Activated CD4-positive, alpha-beta T cell treated with anti-CD3 and anti-CD28 coated beads for 36 hours (primary cell): Measurements from ENCODE around the gene RPTN. TPM values are rescaled to one million over a fixed set of nuclear protein-coding genes. Genes with fewer than 3 reads are reported as not detected.
A peak's percentile ranks its signal among the peaks of the same experiment; 100 is the strongest.

Source experiments
- ATAC-seq: fragments of 200-7000 bp; cut with Tn5 transposase; one replicate; pipeline ENCODE4 v1.10.0; 2021; ENCODE audit warnings: mild to moderate bottlenecking, moderate library complexity
- CTCF ChIA-PET: fragments of 350-600 bp; sonication (Branson Sonifier 250); formaldehyde crosslinking; loops from one replicate; lab custom pipeline; 2021; ENCODE audit warnings: antibody characterized with exemption; lab: Charles Lee
- POLR2A ChIA-PET: fragments of 350-600 bp; sonication (Branson Sonifier 250); formaldehyde crosslinking; loops from one replicate; lab custom pipeline; 2021; ENCODE audit warnings: antibody characterized with exemption, inconsistent platforms; lab: Charles Lee
- DNase-seq: peaks from one replicate; pipeline ENCODE4 v3.0.0-alpha.2; 2020
- H3K27ac Mint-ChIP-seq: one replicate; pipeline ENCODE4 v1.8.0; 2021; ENCODE audit warnings: mixed read lengths
- H3K27me3 Mint-ChIP-seq: one replicate; pipeline ENCODE4 v1.8.0; 2021; ENCODE audit warnings: mixed read lengths
- H3K36me3 Mint-ChIP-seq: one replicate; pipeline ENCODE4 v1.8.0; 2021; ENCODE audit warnings: low read depth, mixed read lengths
- H3K4me1 Mint-ChIP-seq: one replicate; pipeline ENCODE4 v1.8.0; 2021; ENCODE audit warnings: mixed read lengths
- H3K4me3 Mint-ChIP-seq: one replicate; pipeline ENCODE4 v1.8.0; 2021; ENCODE audit warnings: mild to moderate bottlenecking, moderate library complexity, mixed read lengths
- H3K9me3 Mint-ChIP-seq: one replicate; pipeline ENCODE4 v1.8.0; 2021; ENCODE audit warnings: low read depth, mixed read lengths
- intact Hi-C, 2 experiments: fragments of 100-400 bp; cut with DNase I in 1 of 2; cut with micrococcal nuclease in 1 of 2; formaldehyde crosslinking; loops; one replicate each; pipeline versions ENCODE4 v1.14.2 to v1.15.1; 2022 to 2024; cut with DNase I, micrococcal nuclease
- total RNA-seq, 2 experiments: library from RNA; stranded (reverse); gene quantifications; one replicate each; pipeline ENCODE4 v1.2.3, GENCODE V29; 2021

Gene RPTN
- total RNA-seq, 2 experiments from 2014 or later = not detected

DNA sequence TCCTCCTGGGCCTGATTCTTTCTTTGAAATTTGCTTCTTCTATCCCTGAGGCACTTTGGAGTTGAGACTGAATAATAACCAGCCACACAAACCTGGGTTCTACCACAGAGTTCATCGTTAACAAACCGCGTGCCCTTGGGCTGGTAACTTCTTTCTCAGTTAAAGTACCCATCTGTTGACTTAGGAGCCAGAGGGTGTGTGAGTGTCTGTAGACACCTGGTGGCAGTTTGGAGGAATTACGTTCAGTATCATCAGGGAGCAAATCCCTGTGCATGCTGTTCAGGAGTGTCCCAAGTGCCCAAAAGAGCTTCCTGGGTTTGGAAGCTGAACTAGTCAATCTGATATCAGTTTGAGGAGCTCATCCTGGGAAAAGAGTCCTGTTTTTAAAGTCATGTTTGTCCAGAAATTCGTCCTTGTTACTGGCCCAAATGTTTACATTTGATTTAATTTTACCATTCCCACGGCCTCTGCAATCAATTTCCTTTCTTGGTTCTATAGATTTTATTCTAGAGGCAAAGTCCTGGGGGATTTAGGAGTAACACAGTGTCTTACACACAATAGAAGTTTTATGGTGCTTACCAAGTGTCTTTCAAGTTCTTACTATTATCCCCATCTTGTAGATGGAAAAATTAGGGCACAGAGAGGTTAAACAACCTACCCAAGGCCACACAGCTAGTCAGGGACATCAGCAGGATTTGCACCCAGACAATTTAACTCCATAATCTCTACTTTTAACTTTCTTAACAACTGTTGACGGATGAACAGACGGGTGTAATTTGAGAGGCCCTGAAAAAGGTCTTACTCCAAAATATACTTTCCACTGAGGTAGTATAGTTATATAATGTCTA, 26.7 kb upstream of the RPTN start:
- intact Hi-C loops = loop anchor here (1.0 to 10.0 kb wide), 7 partner anchors 42 to 298 kb away; no protein-coding TSS in a partner anchor
- POLR2A ChIA-PET = interaction anchor here (0.7 kb wide), 1 partner anchor 244 kb away, joined by 4 read pairs; no protein-coding TSS in a partner anchor
- Mint-ChIP-seq H3K4me3 (no peak overlapping the region), H3K9me3 (no peaks in the 10 kb centered on the region), H3K36me3 (no peaks in the 10 kb centered on the region), H3K27ac (no peak overlapping the region), H3K4me1 (peaks cover 8% of the 10 kb centered on the region), H3K27me3 (peaks cover 18% of the 10 kb centered on the region)
- DNase-seq (peak; percentile 43), ATAC-seq (peak; percentile 37)
- CTCF ChIA-PET = interaction anchor here (0.6 to 10.3 kb wide), 24 partner anchors 10 to 303 kb away, joined by 3 to 193 read pairs (median 4); partner anchors contain the start of genes S100A11 and TCHH

DNA sequence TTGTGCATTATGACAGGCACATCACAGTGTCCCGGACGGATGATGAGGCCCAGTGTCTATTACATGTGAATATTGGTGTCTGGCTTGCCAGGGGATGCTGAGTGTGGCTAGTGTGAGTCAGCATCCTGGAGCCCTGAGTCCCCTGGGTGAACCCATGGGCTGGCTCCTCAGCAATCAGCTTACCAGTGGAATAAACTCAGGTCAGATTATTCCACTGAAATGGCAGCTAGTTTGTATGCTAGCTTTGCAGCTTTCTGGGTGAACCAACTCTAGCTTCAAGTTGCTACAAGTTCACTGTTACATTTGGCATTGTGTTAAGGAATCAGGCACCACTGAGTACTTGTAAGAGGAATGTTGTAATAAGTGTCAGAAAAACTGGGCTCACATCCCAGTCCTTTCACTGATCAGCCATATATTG, 23.9 kb upstream of the RPTN start:
- ChIA-PET CTCF (interaction anchor here (0.6 to 10.3 kb wide), 14 partner anchors 7 to 276 kb away, joined by 3 to 193 read pairs (median 4); no protein-coding TSS in a partner anchor), POLR2A (no interaction called here)
- Mint-ChIP-seq H3K9me3 (no peaks in the 10 kb centered on the region), H3K27me3 (peaks cover 14% of the 10 kb centered on the region), H3K4me3 (no peak overlapping the region), H3K4me1 (peaks cover 3% of the 10 kb centered on the region), H3K27ac (no peak overlapping the region), H3K36me3 (no peaks in the 10 kb centered on the region)
- ATAC-seq (peak; percentile 42), DNase-seq (peak; percentile 32)
- intact Hi-C loops = loop anchor here (10.0 kb wide), 2 partner anchors 218 to 248 kb away; no protein-coding TSS in a partner anchor

DNA sequence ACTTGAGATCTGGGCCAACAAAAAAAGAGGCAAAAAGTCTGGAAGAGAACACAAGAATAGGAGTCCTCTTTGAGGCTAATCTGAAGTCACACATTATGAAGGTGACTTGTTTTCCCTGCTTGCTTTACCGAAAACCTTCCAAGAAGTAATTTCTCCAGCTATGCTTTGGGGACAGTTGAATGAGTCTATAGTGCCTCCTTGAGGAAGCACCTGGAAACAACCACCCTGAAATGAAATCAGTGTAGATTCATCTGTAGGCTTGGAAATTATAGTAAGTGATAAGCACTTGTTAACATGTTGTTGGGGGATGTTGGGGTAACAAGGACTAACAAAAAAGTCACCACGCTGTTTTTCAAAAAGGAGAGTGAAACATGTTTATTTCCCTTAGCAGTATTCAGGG, 23.4 kb upstream of the RPTN start:
- H3K4me3 Mint-ChIP-seq = no peak overlapping the region
- ChIA-PET POLR2A (no interaction called here), CTCF (interaction anchor here (1.0 to 10.3 kb wide), 9 partner anchors 7 to 276 kb away, joined by 3 to 193 read pairs (median 5); no protein-coding TSS in a partner anchor)
- no peak overlapping the region for H3K27ac Mint-ChIP-seq
- H3K36me3 Mint-ChIP-seq = no peaks in the 10 kb centered on the region
- intact Hi-C loops = loop anchor here (10.0 kb wide), 2 partner anchors 218 to 248 kb away; no protein-coding TSS in a partner anchor
- H3K27me3 Mint-ChIP-seq = peaks cover 14% of the 10 kb centered on the region
- H3K9me3 Mint-ChIP-seq = no peaks in the 10 kb centered on the region
- H3K4me1 Mint-ChIP-seq = peaks cover 3% of the 10 kb centered on the region
- DNase-seq = peak; percentile 11
- peak; percentile 53 for ATAC-seq

DNA sequence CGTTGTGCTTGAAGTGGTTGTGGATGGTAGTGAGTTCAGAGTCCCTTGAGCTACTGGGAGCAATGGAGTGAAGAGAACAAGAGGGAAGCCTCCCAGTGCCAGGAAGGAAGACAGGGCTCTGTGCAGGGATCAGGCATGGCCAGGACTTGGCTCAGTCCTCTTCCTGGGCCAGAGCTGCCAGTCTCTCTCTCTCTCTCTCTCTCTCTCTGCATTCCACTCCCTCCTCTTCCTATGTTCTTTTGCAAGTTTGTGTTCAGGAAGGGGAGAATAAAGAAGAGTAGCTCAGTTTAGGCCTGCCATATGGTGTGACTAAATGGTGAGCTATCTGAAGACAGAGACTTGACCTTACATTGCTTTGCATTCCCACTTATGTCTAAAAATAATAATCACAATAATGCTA, 20.5 kb upstream of the RPTN start:
- no peak overlapping the region for H3K27ac Mint-ChIP-seq
- H3K27me3 Mint-ChIP-seq = peaks cover 10% of the 10 kb centered on the region
- H3K9me3 Mint-ChIP-seq = no peaks in the 10 kb centered on the region
- ChIA-PET CTCF (interaction anchor here (0.6 to 10.3 kb wide), 6 partner anchors 13 to 191 kb away, joined by 3 to 175 read pairs (median 4); no protein-coding TSS in a partner anchor), POLR2A (interaction anchor here (0.7 kb wide), 1 partner anchor 13 kb away, joined by 7 read pairs; no protein-coding TSS in a partner anchor)
- intact Hi-C loops = no loop called here
- H3K4me3 Mint-ChIP-seq = no peak overlapping the region
- ATAC-seq (no peak), DNase-seq (no peak)
- H3K36me3 Mint-ChIP-seq = no peaks in the 10 kb centered on the region
- no peaks in the 10 kb centered on the region for H3K4me1 Mint-ChIP-seq

DNA sequence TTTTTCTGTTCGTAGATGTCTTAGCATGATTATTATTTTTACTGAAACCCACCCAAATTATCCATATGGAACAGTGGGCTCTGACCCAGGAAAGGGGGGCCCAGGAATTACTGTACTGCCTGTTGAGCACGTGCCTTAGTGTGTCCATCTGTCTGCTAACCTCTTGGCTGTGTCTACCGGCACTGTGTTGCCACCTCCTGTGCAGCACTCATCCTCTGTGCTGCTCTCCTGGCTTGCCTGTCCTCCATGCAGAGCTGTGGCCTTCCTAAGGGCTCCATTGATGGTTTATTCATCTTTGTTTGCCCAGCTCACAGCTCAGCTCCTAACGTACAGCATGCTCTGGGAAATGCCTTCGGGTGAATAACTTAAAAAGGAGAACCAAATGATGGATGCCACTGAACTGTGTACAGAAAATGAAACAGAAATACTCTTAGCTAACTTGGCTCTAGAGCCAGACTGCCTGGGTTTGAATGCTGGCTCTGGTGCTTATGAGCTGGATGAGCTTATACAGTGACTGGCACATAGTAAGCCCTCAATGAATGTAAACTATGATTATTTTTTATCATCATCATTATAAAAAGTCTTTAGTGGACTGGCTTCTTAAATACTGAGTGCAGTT, 11.4 kb upstream of the RPTN start:
- Mint-ChIP-seq H3K36me3 (no peaks in the 10 kb centered on the region), H3K4me3 (no peak overlapping the region), H3K4me1 (peaks cover 7% of the 10 kb centered on the region), H3K27me3 (peaks cover 4% of the 10 kb centered on the region), H3K27ac (no peak overlapping the region), H3K9me3 (no peaks in the 10 kb centered on the region)
- no peak for DNase-seq
- CTCF ChIA-PET = interaction anchor here (0.5 to 1.4 kb wide), 2 partner anchors 12 to 62 kb away, joined by 3 to 4 read pairs; no protein-coding TSS in a partner anchor
- ATAC-seq = no peak
- POLR2A ChIA-PET = no interaction called here
- intact Hi-C loops = loop anchor here in 1 of 2 experiments (1.0 kb wide), 1 partner anchor 8 kb away; no protein-coding TSS in a partner anchor

DNA sequence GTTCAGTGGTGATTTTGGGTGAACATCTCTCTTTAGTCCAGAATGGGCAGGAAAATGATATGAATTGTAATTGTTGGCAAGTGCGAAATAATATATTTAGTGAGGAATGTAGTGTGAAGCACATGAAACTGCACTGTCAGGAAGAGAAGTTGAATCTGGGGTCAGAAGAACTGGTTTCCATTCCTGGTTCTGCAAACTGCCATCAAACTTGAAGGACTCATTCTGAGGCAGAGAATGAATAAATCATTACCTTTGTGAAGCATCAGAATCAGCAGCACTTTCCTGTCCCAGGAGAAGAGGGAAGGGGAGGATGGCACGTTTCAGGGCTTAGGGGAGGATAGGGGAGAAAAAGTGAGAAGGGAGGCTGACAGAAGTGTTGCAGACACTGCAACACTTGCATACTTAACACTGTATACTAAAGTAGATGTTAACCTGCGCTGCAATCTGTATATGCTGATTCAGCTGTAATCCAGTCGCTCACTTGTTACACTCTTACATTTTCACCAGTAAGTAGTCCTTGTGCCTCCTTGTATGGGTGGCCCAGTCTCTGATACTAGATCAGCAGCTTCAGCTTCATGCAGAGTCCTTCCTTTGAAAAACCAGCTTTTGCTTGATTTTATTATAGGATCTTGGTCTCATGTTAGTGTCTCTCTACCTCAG, 10.5 kb upstream of the RPTN start:
- no peak overlapping the region for H3K4me3 Mint-ChIP-seq

DNA sequence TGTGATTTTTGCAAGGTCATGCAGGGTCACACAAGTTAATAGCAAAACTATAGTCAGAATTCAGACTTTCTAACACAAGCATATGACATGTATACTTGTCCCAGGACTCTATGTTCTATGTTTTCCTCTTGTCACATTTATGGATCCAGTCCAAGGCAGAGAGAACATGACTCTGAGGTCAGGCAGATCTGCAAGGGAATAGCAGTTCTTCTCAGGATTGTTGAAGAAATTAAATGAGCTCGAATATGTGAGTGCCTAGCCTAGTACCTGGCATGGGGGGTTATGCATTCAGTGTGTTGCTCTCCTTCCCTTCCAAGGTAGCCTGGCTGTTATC, 9.5 kb upstream of the RPTN start:
- POLR2A ChIA-PET = no interaction called here
- Mint-ChIP-seq H3K4me3 (no peak overlapping the region), H3K27me3 (peaks cover 4% of the 10 kb centered on the region), H3K36me3 (no peaks in the 10 kb centered on the region), H3K9me3 (no peaks in the 10 kb centered on the region), H3K27ac (no peak overlapping the region), H3K4me1 (peaks cover 7% of the 10 kb centered on the region)
- ATAC-seq (no peak), DNase-seq (no peak)
- CTCF ChIA-PET = interaction anchor here (1.0 kb wide), 1 partner anchor 17 kb away, joined by 4 read pairs; no protein-coding TSS in a partner anchor
- intact Hi-C loops = no loop called here

More for the DNA sequence above, 10.5 kb upstream of the RPTN start:
- ChIA-PET CTCF (interaction anchor here (0.5 to 1.4 kb wide), 3 partner anchors 13 to 61 kb away, joined by 3 to 4 read pairs (median 4); no protein-coding TSS in a partner anchor), POLR2A (no interaction called here)
- Mint-ChIP-seq H3K9me3 (no peaks in the 10 kb centered on the region), H3K36me3 (no peaks in the 10 kb centered on the region), H3K27me3 (peaks cover 1% of the 10 kb centered on the region), H3K4me1 (peaks cover 7% of the 10 kb centered on the region), H3K27ac (no peak overlapping the region)
- intact Hi-C loops = loop anchor here in 1 of 2 experiments (1.0 kb wide), 1 partner anchor 9 kb away; no protein-coding TSS in a partner anchor
- DNase-seq = no peak
- no peak for ATAC-seq

DNA sequence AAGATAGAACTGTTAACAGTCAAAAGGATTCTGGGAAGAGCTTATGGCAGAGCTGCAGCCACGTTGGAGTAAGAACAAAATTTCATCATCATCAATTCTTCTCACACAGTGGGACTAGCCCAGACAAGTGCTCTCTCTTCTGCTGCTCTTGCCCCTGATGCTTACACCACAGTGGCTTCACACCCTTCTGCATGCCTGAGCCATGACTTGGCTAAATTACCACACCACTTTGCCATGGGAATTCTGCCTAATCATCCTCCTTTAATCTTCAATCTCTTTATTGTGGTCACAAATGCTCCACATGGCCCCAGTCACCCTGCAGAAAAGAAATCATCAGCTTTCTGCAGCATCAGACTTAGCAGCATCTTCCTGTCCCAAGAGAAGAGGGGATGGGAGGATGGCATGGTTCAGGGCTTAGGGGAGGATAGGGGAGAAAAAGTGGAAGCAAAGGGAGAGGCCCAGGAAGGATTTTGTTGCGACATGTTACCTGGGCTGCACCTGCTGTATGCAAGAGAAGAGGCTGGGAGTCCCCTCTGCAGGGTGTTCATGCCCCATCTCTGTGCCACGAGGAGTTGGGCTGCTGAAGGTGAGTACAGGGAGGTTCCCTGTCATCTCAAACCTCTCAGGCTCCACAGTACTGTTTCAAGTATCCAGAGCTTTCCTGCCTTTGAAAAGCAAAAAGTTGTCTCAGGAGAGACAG, 9.0 kb upstream of the RPTN start:
- Mint-ChIP-seq H3K27me3 (peaks cover 4% of the 10 kb centered on the region), H3K9me3 (no peaks in the 10 kb centered on the region), H3K4me3 (no peak overlapping the region), H3K27ac (no peak overlapping the region), H3K4me1 (peaks cover 7% of the 10 kb centered on the region), H3K36me3 (no peaks in the 10 kb centered on the region)
- intact Hi-C loops = no loop called here
- CTCF ChIA-PET = interaction anchor here (0.6 to 1.0 kb wide), 2 partner anchors 17 to 62 kb away, joined by 4 read pairs; no protein-coding TSS in a partner anchor
- POLR2A ChIA-PET = no interaction called here
- ATAC-seq = no peak
- DNase-seq = no peak

DNA sequence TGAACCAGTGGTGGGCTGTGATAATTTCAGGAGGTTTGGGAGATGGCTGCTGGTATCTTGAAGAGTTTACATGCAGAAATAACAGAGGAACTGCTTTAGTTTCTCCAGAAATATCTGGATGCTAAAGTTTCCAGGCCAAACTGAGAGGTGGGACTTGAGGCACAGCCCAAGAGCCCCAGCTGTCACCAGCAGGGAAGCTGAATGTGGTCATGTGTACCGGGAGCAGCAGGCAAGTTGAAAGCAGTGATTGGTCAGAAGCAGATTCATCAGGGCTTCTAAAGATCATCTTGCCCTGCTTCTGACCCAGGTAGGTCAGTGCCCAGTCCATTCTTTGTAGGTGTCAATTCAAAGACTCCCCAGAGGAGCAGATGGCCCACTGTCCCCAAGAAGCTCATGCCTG, 7.9 kb upstream of the RPTN start:
- Mint-ChIP-seq H3K36me3 (no peaks in the 10 kb centered on the region), H3K9me3 (no peaks in the 10 kb centered on the region), H3K4me1 (peaks cover 7% of the 10 kb centered on the region), H3K27ac (no peak overlapping the region), H3K27me3 (peaks cover 4% of the 10 kb centered on the region), H3K4me3 (no peak overlapping the region)
- intact Hi-C loops = no loop called here
- ChIA-PET POLR2A (interaction anchor here (0.8 kb wide), 1 partner anchor 13 kb away, joined by 7 read pairs; no protein-coding TSS in a partner anchor), CTCF (interaction anchor here (1.0 to 1.3 kb wide), 2 partner anchors 11 to 292 kb away, joined by 3 read pairs; no protein-coding TSS in a partner anchor)
- ATAC-seq (no peak), DNase-seq (no peak)

DNA sequence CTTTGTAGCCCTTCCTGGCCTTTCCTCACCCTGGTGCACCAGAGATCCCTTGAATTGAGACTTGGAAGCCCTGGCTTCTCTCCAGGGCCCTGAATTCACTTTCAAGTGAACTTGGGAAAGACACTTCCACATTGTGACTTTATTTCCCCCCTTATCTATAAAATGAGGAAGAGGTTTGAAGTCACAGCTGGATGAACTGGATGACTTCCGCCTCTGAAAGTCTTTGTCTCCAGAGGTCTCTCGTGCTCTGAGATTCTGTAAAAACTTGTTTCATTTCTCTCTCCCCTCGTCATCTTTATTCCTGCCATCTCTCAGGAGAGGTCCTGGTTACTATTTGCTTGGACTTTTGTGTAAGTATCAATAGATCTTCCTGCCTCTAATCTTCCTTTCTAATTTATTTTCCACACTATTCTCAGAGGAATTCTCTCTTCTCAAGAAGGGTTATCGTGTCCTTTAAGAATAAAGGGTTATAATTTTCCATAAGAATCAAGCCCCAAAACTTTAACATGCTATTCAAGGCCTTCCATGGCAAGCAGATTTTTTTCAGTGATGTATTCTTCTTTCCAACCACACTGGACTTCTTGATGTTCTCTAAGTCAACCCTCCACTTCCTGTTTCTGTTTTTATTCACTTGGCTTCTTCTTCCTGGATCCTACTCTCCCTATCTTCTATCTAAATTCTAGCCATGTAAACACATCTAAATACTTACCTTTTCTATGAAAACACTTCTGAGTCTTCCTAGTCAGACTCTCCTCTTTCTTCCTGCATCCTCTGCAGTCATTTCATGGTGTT, 6.5 kb upstream of the RPTN start:
- peaks cover 4% of the 10 kb centered on the region for H3K27me3 Mint-ChIP-seq
- no peaks in the 10 kb centered on the region for H3K9me3 Mint-ChIP-seq
- H3K27ac Mint-ChIP-seq = no peak overlapping the region
- DNase-seq (no peak), ATAC-seq (no peak)
- H3K4me3 Mint-ChIP-seq = no peak overlapping the region
- intact Hi-C loops = no loop called here
- peaks cover 7% of the 10 kb centered on the region for H3K4me1 Mint-ChIP-seq
- CTCF ChIA-PET = interaction anchor here (1.1 to 1.2 kb wide), 2 partner anchors 112 to 293 kb away, joined by 3 read pairs; no protein-coding TSS in a partner anchor
- POLR2A ChIA-PET = no interaction called here
- no peaks in the 10 kb centered on the region for H3K36me3 Mint-ChIP-seq
